Prostate gland (tissue), 2 donors: ENCODE data around the gene WDFY1. TPM values are rescaled to one million over a fixed set of nuclear protein-coding genes. Genes with fewer than 3 reads are reported as not detected.
A peak's percentile ranks its signal among the peaks of the same experiment; 100 is the strongest.

ENCODE experiments used
- DNase-seq: peaks from one replicate; pipeline ENCODE4 v3.0.0-alpha.2; 2019; ENCODE audit warnings: low spot score
- H3K27ac ChIP-seq, 2 donors: fragments of 200-600 bp; sonication (generic); 2 replicates each; pipeline ENCODE4 v1.5.1; 2017 to 2019
- H3K27me3 ChIP-seq: fragments of 200-600 bp; sonication (generic); replicated peaks from 2 replicates; pipeline ENCODE4 v1.5.1; 2019; ENCODE audit not compliant: insufficient read depth
- H3K36me3 ChIP-seq, 2 donors: fragments of 200-600 bp; sonication (generic); 1 replicate in 1 of 2; 2 replicates in 1 of 2; pipeline versions ENCODE4 v1.5.1 to v1.8.1; 2017 to 2019
- H3K4me1 ChIP-seq: fragments of 200-600 bp; sonication (generic); replicated peaks from 2 replicates; pipeline ENCODE4 v1.5.1; 2019
- H3K4me3 ChIP-seq, 2 donors: fragments of 200-600 bp; sonication (generic); 2 replicates each; pipeline ENCODE4 v1.5.1; 2017 to 2019
- H3K9me3 ChIP-seq: fragments of 200-600 bp; sonication (generic); 2 replicates; pipeline ENCODE4 v1.5.1; 2017
- CTCF ChIP-seq, 4 experiments: fragments of 200-600 bp in 2 of 4; fragments of 450-650 bp in 2 of 4; sonication (generic) in 2 of 4; IDR thresholded peaks; 1 replicate in 3 of 4; 2 replicates in 1 of 4; pipeline ENCODE4 v1.5.1; 2016 to 2019; ENCODE audit warnings: antibody characterized with exemption in 4 of 4, mild to moderate bottlenecking in 2 of 4, moderate library complexity in 2 of 4
- POLR2A ChIP-seq: fragments of 450-650 bp; IDR thresholded peaks from one replicate; pipeline ENCODE4 v1.6.1; 2016; ENCODE audit warnings: antibody characterized with exemption, mild to moderate bottlenecking
- POLR2AphosphoS5 ChIP-seq: sonication (generic); formaldehyde crosslinking; IDR thresholded peaks from one replicate; pipeline ENCODE4 v1.6.1; 2017; ENCODE audit warnings: antibody characterized with exemption
- WGBS: methylation state at CpG from one replicate; pipeline ENCODE4 v1.1.5; 2018; 5-methylcytosine and 5-hydroxymethylcytosine counted together
- intact Hi-C: fragments of 100-400 bp; cut with DNase I; formaldehyde crosslinking; loops from one replicate; pipeline ENCODE4 v1.14.2; 2022
- total RNA-seq, 2 donors: library from RNA; depleted of rRNA; stranded (reverse); fragments of >200 nt; gene quantifications; one replicate each; pipeline ENCODE4 v1.1.0, GENCODE V29; 2016

Gene WDFY1
- total RNA-seq, 2 donors from 2014 or later = 38.8 to 42.9 TPM

- intact Hi-C loops = loop anchor here (2.0 to 5.0 kb wide), 2 partner anchors 313 to 681 kb away; no protein-coding TSS in a partner anchor
- Histone ChIP-seq H3K36me3 (no peaks in the 10 kb centered on the region), H3K27ac (no peak overlapping the region), H3K4me1 (no peaks in the 10 kb centered on the region), H3K9me3 (no peaks in the 10 kb centered on the region), H3K4me3 (no peak overlapping the region), H3K27me3 (no peaks in the 10 kb centered on the region)
- 89% methylated on average over 5 of the region's 5 CpGs for WGBS
- TF ChIP-seq POLR2A (no peak), CTCF (IDR thresholded peaks at IDR 0.05) (no peak), POLR2AphosphoS5 (no peak)
- no peak for DNase-seq
Observed at GRCh38 chr2:223971731-223972130, 26.6 kb upstream of the WDFY1 start.

- TF ChIP-seq CTCF (IDR thresholded peaks at IDR 0.05) = peak; percentile 69 to 91 (median 88)
- TF ChIP-seq POLR2AphosphoS5 = no peak
- TF ChIP-seq POLR2A = no peak
- Histone ChIP-seq H3K36me3 (no peaks in the 10 kb centered on the region), H3K4me1 (no peaks in the 10 kb centered on the region), H3K4me3 (no peak overlapping the region), H3K9me3 (no peaks in the 10 kb centered on the region), H3K27ac (no peak overlapping the region), H3K27me3 (no peaks in the 10 kb centered on the region)
- DNase-seq = peak; percentile 46
- intact Hi-C loops = loop anchor here (2.0 to 5.0 kb wide), 2 partner anchors 314 to 682 kb away; no protein-coding TSS in a partner anchor
- 63% methylated on average over 8 of the region's 8 CpGs for WGBS
Observed at GRCh38 chr2:223970343-223971128, 25.4 kb upstream of the WDFY1 start.

GRCh38 chr2:223969856-223970255, 24.7 kb upstream of the WDFY1 start:
- Histone ChIP-seq H3K9me3 (no peaks in the 10 kb centered on the region), H3K36me3 (no peaks in the 10 kb centered on the region), H3K4me1 (no peaks in the 10 kb centered on the region), H3K4me3 (no peak overlapping the region), H3K27ac (no peak overlapping the region), H3K27me3 (no peaks in the 10 kb centered on the region)
- no peak for DNase-seq
- TF ChIP-seq CTCF (IDR thresholded peaks at IDR 0.05) = no peak
- TF ChIP-seq POLR2AphosphoS5 = no peak
- no peak for TF ChIP-seq POLR2A
- WGBS = 92% methylated on average over 1 of the region's 1 CpG
- intact Hi-C loops = loop anchor here (2.0 to 5.0 kb wide), 2 partner anchors 315 to 682 kb away; no protein-coding TSS in a partner anchor

- 55% methylated on average over 3 of the region's 3 CpGs for whole genome bisulfite sequencing
- Histone ChIP-seq H3K4me1 (no peaks in the 10 kb centered on the region), H3K36me3 (no peaks in the 10 kb centered on the region), H3K4me3 (no peak overlapping the region), H3K27me3 (no peaks in the 10 kb centered on the region), H3K9me3 (no peaks in the 10 kb centered on the region), H3K27ac (no peak overlapping the region)
- intact Hi-C loops = no loop called here
- no peak for TF ChIP-seq POLR2AphosphoS5
- TF ChIP-seq POLR2A = no peak
- no peak for TF ChIP-seq CTCF (IDR thresholded peaks at IDR 0.05)
- no peak for DNase-seq
Observed at GRCh38 chr2:223969315-223969714, 24.2 kb upstream of the WDFY1 start.

GRCh38 chr2:223967981-223968380, 22.8 kb upstream of the WDFY1 start:
- DNase-seq = no peak
- no peak overlapping the region for H3K27ac ChIP-seq
- no peaks in the 10 kb centered on the region for H3K9me3 ChIP-seq
- no peaks in the 10 kb centered on the region for H3K36me3 ChIP-seq
- H3K4me3 ChIP-seq = no peak overlapping the region
- H3K4me1 ChIP-seq = no peaks in the 10 kb centered on the region
- intact Hi-C loops = no loop called here
- TF ChIP-seq POLR2AphosphoS5 (no peak), CTCF (IDR thresholded peaks at IDR 0.05) (no peak), POLR2A (no peak)
- no peaks in the 10 kb centered on the region for H3K27me3 ChIP-seq
- WGBS = 70% methylated on average over 2 of the region's 2 CpGs
